ENCODE data around the gene TTPAL.
A peak's percentile ranks its signal among the peaks of the same experiment; 100 is the strongest.

Gene TTPAL

DNA sequence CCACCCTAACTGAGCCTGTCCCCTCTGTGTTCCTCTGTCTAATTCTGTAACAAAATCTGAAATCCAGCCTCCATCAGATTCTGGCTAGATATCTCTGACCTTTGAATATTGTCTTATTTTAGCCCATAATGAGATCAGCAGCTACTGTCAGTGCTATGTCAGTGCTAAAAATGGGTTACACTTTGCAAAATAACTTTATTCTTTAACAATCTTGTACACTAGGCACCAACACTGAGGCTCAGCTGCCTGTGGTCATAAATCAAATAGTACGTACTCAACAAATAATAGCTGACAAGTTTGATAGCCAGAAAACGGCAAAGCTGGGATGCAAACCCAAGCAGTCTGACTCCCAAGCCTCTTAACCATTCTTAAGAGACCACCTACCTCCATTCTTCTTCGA is 22.1 kb downstream of the TTPAL start:
- DNase-seq: no peak

DNA sequence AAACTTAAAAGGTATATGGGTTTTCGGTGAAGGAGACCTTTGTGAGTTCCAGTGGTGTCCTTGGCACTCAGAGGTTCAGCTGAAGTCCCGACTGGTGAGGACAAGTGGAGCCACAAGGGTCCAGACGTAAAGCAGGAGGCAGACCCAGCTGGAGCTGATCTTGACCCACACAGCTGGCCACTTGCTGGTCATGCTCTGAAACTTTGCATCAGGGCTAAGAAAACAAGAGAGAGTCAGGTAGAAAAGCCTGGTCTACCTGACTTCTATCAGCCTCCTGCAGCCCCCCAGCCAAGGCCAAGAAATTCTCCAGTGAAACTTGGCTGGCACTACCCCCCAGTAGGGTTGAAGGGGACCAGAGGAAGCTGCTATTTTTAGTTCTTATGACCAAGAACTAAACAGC is 24.5 kb downstream of the TTPAL start:
- DNase-seq: no peak

DNA sequence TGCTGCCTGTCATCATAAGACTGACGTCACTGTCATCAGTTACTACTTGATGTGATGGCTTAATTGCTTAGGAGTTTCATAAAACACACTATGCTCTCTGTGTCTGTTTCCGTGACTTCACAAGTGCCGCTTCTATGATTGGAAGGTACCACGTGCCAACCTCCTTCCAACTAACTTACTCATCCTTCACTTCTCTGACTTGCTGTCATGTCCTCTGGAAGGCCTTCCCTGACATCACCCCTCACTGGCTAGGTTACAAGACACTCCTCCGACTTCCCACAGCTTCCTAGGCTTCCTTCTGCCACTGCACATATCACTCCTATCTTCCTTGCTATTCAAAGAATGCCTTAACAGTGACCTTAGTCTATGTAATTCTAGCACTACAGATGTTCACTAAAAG is 25.8 kb downstream of the TTPAL start:
- DNase-seq: no peak

DNA sequence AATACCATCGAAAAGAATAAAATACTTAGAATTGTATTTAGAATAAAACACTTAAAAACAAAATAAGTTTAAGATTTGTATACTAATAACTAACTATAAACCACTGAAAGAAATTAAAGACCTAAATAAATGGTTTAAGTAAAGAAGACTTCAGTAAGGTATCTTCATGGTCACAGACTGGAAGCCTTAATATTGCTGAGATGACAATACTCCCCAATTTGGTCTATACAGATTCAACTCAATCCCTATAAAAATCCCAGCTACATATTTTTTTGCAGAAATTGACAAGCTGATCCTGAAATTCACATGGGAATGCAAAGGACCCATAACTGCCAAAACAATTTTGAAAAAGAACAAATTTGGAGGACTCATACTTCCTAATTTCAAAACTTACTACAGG is 27.3 kb downstream of the TTPAL start:
- no peak for DNase-seq

DNA sequence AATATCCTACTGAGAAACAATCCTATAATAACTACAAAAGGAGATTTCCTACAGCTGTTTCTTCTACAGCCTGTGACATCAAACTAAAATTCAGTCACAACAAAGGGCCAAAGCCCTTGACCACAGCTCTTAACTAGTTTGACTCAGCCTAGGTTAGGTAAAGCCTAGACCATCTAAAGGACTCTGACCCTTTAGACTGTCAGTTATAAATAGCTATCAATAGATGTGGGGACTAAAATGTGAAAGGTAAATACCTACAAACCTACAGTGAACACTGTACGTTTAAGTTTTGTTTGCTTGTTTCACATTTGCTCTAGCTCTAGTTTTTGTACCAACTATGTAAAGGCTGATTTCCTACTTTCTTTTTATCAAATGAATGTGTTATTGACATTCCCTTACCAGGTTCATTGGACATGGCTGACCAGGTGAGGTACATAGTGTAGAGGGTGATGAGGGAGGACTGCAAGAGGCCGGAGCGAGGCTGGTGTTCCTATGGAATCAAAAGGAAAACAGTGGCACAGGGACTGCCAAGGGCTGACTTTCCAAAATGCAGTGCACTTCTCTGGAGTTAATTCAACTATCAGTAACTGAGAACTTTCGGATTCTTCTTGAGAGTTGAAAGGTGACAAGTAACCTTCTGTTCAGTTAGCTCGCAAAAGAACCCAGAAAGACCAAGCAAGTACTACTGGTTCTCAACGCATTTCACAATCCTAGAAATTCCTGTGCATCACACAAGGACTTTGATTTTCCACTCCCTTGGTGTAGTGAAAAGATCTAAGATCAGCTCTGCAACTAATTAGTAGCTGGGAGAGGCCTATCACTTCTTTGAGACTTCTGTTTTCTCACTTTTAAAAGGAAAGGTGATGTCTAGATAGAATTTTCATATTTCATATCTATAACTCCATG is 29.0 kb downstream of the TTPAL start:
- DNase-seq: no peak

DNA sequence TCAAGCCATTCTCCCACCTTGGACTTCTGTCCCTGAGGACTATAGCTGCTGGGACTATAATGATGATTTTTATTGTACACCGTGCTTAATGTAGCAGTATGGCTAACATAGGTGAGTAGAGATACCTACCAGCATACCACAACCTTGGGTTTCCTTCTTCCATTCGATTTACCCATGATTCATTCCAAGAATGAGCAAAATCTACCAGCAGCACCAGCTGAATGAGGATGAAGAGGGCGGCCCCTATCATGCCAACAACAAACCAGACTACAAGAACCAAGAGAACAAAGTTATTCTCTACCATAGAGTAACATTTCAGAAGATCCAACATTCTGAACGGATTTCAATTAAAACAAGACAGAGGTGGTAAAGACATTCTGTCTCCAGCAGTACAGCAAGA is 34.1 kb downstream of the TTPAL start:
- no peak for DNase-seq

DNA sequence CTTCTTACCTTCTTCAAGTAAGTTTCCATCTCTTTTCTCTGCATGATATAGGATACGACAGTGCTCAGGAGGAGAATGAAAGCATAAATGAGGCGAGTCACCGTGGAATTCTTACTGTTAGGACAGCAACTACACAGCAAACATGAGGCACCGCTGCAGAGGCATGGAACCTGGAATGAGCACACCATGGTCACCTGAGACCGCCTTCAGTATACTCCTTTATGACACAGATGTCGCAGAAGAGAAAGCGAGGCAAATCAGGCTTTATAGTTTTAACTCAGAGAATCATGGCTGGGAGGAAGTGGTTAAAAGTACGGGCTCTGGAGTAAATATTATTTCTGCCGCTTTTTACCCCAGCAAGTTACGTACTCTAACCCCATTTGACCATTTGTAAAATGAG is 38.2 kb downstream of the TTPAL start:
- no peak for DNase-seq

DNA sequence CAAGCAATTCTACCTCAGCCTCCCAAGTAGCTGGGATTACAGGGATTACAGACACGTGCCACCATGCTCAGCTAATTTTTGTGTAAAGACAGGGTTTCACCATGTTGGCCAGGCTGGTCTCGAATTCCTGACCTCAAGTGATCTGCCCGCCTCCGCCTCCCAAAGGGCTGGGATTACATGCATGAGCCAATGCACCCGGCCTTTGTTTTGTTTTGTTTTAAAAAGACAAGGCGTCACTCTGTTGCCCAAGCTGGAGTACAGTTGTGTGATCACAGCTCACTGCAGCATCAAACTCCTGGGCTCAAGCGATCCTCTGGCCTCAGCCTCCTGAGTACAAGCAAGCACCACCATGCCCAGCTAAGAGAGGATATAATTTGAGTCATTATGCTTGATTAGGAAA is 40.8 kb downstream of the TTPAL start:
- DNase-seq: peak in 1 of 14 donors; percentile 3

DNA sequence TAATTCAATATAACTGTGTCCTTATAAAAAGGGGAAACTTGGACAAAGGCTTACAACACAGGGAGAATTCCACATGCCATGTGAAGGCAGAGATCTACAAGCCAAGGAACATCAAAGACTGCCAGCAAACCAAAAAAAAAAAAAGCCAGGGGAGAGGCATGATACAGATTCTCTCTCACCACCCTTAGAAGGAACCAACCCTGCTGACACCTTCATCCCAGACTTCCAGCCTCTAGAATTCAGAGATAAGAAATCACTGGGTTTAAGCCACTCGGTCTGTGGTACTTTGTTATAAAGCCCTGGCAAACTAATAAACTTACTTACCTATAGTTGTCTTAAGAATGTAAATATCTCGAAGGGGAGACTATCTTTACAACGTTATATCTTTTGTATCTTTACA is 41.8 kb downstream of the TTPAL start:
- no peak for DNase-seq

DNA sequence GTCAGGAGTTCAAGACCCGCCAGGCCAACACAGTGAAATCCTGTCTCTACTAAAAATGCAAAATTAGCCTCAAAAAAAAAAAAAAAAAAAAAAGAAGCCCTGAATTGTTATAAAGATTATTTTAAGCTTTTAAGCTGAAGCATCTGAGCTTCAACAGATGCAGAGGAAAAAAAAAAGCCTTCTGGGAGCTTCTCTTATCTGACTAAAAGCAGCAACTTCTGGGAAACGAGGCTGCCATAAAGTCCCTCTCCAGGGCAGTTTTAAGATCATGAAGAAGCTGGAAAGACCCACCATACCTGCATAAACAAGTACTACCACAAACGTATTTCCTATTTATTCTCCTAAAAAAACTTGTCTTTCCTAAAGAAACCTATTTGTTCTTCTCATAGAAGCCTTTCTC is 42.6 kb downstream of the TTPAL start:
- no peak for DNase-seq

DNA sequence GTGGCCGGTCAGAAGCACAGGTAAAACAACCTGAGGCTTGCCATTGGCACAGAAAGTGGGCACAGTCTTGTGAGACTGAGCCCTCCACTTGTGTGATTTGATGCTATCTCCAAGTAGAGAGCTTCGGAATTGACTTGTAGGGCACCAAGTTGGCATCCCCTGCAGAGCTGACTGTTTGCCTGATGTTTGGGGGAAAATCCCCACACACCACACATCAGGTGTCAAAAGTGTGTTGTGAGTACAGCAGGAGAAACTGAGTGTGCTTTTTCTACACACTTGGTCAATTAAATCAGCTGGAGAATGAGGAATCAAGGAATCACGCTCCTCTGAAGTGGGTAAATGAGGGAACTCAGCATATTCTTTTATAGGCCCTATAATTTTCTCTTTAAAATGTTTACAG is 45.2 kb downstream of the TTPAL start:
- DNase-seq: no peak

DNA sequence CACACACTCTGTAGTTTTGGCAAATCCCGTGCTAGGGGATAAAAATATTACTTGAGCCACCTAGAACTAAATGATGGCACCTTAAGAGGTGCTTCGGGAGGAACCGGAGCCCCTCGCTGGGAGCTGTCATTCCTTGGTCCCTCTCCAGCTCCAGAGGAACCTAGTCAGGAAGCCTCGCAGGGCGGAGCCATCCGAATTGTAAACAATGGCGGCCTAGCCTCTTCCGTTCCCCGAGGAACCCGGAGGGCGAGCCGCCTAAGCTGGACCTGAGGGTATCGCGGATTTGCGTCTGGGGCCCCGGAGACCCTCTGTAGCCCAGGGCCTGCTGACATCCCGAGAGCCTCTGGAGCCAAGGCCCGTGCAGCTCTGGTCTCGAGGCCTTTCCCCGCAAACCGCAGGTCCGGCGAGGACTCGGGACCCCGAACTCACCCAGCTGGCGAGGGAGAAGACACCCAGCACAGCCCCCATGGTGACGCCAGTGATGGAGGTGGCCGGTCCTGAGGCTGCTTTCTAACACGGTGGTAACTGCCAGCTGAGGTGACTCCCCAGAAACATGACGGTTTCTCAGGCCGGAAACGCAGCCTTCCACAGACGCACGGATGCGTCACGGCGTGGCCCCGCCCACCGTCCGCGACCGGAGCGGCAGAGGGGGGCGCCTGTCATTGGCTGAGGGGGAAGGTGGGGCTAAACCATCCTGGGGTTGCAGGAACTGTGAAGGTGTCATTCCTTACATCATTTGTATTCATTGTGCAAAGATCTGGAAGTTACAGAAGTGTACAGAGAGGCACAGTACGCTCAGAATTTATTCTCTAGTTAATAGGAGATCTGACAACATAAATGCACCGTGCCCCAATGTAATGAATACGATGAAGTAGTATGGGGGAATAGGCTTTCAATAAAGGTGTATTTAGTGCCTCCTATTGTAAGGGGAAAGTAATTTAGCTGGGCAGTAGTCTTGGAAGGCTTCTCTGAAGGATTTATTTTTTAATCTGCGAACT is 46.1 kb downstream of the TTPAL start, which contains the start of gene SERINC3:
TSS of gene SERINC3 (minus strand) at position 587 of the 998 bp plus-strand sequence. CDS start at position 468, 119 bp downstream.
- DNase-seq: peak; percentile 64 to 97 (median 90)

DNA sequence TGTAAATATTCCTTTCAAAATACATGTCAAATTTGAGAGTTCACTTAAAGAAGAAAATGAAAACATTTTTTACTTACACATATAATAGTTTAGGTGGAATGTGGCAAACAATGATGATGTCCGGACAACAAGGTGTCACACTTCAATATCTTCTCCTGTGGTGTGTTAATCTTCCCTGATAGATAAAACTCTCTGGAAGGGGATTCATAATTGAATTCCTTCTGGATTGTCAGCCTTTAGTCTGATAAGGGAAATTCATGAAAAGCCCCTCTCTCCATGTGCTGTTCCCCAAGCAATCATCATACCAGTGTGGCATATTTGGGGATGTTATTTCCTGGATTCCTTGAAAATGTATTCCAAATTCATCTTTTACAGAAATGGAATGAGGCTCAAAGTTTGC is 47.2 kb downstream of the TTPAL start:
- no peak for DNase-seq

DNA sequence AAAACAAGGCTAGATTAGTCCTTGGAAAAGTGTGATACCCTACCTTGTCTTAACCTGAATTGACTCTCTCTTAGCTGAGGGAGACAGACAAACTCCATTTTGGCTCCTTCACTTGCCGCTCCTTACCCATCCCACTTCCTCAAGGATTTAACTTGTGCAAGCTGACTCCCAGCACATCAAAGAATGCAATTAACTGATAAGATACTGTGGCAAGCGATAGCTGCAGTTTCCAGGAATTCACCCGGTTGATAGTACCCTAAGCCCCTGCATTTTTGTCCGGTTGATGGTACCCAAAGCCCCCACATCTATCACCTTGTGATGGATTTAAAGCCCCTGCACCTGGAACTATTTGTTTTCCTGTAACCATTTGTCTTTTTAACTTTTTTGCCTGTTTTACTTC is 48.1 kb downstream of the TTPAL start:
- DNase-seq: no peak

DNA sequence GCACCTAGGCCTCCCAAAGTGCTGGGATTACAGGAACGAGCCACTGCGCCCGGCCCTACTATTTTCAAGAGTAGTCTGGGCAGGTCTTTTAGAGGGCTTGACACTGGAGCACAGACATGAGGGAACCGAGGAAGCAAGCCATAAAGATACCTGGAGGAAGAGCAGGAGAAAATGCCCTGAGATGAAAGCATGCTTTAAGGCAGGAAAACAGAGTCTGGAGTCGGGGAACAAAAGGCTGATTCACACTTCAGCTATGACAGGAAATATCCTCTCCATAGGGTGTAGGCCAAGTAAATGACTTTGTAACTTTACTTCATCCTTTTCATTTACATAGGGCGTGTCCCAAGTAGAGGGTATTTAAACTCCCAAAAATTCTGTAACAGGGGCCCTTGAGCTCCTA is 50.5 kb downstream of the TTPAL start:
- DNase-seq: no peak

DNA sequence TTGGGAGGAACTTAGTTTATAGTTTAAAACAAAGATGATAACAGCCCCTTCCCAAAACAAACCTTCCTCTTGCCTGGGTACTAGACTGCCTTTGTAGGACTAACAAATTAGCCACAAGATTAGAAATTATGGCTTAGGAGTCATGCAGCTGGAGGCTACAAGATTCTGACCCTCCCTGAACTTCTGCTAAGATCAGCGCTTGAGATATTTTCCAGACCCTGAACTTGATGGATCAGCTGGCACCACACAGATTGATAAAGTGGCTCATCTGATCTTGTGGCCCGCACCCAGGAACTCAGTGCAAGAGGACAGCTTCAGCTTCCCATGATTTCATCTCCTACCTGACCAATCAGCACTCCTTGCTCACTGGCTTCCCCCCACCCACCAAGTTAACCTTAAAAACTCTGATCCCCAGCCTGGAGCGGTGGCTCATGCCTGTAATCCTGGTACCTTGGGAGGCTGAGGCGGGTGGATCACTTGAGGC is 52.1 kb downstream of the TTPAL start:
- no peak for DNase-seq

DNA sequence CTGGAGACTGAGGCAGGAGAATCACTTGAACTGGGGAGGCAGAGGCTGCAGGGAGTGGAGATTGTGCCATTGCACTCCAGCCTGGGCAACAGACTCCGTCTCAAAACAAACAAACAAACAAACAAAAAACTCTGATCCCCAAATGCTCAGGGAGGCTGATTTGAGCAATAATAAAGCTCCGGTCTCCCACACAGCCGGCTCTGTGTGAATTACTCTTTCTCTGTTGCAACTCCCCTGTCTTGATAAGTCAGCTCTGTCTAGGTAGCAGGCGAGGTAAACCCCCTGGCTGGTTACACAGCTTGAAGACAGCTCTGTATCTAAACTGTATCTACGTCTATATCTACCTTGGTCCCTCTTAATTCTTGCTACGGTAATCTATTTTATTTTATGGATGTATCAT is 52.6 kb downstream of the TTPAL start:
- no peak for DNase-seq

DNA sequence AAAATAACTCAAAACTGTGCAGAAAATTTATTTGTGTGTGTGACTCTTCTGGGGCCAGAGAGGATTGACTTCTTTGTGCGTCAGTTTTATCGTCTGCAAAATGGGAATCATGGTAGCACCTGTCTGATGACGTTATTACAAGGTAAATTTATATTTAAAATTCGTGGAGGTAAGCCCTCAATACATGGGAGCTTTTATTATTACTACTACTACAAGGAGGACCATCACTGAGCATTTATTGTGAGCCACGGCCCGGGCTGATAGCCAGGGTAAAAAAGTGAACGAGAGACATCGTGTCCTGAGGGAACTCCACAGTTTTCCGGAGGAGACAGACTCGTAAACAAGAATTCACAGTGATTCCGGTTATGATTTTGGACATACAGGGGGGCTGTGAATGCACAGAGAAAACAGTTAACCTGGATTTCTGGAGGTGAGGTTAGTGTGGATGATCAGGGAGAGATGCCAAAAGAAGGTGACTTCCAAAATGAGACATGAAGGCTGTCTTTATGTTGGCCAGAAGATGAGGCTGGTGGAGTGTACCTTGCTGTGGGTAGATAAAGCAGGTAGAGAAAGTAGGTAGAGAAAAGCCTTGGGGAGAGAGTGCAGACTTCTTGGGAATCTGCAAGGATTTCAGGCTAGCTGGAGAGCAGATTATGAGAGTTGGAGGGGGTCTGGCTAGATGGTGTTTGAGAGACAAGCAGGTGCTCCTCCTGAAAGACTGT is 56.7 kb downstream of the TTPAL start:
- DNase-seq: peak in 1 of 14 donors; percentile 46

DNA sequence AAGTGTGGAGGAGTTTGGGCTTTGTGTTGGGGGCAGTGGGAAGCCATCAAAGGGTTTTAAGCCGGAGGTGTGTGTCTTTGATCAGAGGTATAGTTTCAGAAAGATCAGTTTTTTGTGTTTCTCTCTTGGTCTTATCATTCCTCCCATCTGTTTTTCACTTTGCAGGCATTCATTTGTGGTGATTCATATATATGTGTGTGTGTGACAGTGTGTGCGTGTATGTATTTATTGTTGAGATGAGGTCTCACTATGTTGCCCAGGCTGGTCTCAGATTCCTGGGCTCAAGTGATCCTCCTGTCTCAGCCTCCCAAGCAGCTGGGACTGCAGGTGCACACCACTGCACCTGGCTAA is 57.3 kb downstream of the TTPAL start:
- DNase-seq: no peak

DNA sequence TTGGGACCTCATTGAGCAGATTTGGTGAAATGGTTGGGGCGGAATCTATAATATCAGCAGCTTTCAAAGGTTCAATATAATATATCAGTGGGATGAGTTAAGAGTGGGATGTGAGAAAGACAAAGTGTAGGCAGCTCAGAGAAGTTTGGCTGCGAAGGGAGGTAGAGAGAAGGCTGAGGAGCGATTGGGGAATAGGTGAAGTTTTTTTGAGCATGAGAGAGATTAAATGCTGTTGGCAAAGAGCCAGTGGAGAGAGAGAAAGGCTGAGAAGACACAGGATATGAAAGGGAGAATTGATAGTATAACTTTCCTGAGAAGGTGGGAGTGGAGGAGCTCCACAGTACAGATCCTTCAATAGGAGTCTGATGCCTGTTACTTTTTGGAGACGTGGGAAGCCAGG is 58.3 kb downstream of the TTPAL start:
- DNase-seq: no peak

DNA sequence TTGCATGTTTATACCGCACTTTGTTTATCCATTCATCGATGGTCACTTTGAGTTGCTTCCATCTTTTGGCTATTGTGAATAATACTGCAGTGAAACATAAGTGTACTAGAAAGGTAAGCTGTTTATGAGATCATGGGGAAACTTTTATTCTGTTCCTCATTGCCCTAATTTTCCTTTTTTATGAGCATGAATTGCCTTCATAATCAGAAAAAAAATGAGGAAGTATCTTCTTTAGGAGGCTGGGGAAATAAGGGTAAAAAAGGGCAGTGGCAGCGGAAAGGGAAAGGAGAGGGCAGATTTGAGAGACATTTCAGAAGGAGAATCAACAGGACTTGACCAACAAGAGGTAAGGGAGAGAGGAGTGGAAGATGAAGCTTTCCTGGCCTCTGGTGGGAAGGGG is 60.5 kb downstream of the TTPAL start:
- no peak for DNase-seq

DNA sequence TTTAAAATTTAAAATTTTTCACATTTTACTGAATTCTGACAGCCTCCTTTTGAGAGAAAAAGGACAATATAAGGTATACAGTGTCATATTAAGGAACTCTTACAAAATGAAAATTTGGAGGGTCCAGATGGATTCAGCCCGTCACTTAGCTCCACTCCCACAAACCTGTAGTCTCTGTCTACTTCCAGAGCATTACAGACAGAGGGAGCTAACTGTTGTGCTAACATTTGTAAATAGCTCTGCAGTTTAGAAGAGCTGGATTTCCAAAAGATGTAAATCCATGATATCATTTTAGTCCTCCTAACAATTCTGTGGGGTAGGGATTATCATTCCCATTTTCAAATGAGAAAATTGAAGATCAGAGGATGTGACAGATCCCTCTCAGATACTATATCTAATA is 62.3 kb downstream of the TTPAL start:
- DNase-seq: no peak

DNA sequence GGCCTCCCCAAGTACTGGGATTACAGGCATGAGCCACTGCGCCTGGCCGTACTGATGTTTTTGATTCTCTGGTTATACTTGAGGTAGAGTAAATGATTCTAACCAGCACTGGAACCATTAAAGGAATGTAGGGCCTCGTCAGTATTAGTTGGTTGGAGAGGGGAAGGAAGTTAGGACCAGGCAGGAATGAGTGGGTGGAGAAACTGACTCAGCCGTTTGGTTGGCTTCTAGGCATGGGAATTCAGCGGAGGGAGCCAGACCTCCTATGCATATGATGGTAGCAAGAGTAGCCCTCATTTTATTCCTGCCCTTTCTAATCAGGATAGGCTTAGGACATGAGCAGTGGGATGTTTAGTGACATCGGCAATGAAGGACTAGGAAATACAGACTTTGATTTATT is 65.2 kb downstream of the TTPAL start:
- no peak for DNase-seq

Data from C1 segment of cervical spinal cord (tissue), 14 donors.